ENCODE data around the gene RAP1GAP. TPM values are rescaled to one million over a fixed set of nuclear protein-coding genes. Genes with fewer than 3 reads are reported as not detected.
A peak's percentile ranks its signal among the peaks of the same experiment; 100 is the strongest.
"Not testable (repeated sequence)": the region's sequence is repeated elsewhere in the genome, so short reads cannot be mapped to it uniquely, and the experiment has no call there.

RAP1GAP gene
- total RNA-seq, 2 donors from 2014 or later, result 10.5 to 16.4 TPM

DNA sequence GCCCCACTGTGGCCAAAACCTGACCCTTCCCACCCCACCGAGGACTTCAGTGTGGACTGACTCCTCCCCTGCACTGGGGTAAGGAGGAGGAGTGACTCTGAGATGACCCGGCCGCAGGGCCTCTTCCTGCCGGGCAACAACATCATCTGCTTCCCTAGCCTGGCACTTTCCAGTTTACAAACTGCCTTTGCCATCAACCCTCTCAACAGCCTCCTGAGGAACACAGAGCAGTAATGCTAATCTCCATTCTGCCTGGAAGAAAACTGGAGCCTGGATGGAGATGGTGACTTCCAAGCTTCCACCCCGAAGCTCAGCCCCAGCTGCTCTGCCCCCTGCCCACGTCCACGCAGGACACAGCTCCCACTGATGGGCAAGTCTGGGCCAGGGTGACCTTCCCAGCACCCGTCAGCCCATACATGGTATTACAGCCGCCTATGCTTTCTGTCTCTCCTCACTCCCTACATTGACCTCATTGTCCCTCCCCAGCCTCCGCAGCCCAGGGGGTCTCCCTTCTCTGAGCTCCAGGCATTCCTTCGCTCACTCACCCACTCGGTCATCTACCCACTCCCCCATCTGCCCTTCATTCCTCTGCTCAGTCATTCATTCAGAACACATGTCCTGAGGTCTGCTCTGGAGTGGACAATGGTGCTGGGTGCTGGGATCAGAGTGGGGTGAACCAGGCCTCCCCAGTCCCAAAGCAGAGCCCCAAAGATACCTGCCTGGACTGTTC lies 34.2 kb downstream of the RAP1GAP start:
- ATAC-seq (no peak), DNase-seq (no peak)
- intact Hi-C loops (cut with DNase I), result no loop called here

DNA sequence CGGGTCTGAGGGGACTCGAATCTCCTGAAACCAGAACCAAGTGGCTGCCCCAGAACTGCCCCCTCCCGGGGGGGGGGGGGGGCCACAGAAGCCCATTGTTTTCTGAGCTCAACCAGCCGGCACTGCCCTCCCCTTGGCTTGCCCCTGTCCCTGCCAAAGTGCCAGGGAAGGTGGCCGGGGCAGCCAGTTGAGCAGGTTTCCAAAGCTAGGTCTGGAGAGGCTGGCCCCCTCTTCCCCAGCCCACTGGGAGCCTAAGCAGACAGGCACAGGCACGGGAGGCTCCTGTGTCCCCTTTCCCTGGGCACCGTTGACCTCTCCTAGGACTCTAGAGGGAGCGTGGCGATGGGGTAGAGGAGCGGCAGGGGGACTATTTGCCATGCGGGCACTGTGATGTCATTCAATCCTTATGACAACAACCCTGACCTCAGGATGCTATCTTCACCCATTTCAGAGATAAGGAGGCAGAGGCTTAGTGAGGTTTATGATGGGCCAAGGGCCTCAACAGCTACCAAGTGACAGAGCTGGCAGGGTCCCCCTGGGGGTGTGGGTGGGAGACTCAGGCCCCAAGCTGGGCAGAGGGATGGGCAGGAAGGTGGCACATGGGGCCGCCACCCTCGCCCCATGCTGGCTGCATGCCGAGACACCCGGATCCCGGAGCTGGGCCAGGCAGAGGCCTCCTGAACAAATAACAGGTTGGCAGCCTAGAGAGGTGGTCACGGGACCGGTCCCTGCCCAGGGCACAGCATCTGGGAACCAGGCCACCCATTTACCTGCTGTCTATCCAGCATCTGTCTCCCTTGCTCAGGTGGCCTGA lies 35.0 kb downstream of the RAP1GAP start:
- ATAC-seq (no peak), DNase-seq (no peak)
- intact Hi-C loops (cut with DNase I), result no loop called here

DNA sequence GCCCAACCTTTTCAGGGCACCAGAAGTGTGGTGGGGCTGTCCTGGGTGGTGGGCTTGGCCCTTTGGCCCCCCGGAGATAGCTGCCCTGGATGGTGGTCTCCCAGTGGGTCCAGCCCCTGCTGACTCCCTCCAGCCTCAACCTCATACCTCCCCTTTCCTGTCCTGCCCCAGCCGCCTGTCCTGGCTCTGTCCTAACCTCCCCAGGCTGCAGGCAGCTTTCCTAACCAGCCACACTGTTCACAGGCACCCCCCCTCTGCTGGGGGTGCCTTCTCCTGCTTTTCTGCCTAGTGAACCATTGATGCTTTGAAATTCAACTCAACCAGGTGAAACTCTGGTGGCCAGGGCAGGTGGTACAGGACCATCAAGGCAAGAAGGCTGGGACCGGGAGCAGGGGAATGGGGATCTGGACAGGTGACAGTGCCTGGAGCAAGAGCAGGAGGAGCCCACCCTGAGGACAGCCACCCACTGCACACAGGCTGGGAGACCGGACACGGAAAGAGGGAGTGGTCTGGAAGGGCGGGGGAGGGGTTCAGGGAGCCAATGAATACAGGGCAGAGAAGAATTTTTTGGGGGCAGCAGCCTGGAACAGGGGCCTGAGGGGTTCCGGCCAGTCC lies 35.9 kb downstream of the RAP1GAP start:
- intact Hi-C loops (cut with DNase I), result no loop called here
- DNase-seq, result no peak
- ATAC-seq, result no peak

DNA sequence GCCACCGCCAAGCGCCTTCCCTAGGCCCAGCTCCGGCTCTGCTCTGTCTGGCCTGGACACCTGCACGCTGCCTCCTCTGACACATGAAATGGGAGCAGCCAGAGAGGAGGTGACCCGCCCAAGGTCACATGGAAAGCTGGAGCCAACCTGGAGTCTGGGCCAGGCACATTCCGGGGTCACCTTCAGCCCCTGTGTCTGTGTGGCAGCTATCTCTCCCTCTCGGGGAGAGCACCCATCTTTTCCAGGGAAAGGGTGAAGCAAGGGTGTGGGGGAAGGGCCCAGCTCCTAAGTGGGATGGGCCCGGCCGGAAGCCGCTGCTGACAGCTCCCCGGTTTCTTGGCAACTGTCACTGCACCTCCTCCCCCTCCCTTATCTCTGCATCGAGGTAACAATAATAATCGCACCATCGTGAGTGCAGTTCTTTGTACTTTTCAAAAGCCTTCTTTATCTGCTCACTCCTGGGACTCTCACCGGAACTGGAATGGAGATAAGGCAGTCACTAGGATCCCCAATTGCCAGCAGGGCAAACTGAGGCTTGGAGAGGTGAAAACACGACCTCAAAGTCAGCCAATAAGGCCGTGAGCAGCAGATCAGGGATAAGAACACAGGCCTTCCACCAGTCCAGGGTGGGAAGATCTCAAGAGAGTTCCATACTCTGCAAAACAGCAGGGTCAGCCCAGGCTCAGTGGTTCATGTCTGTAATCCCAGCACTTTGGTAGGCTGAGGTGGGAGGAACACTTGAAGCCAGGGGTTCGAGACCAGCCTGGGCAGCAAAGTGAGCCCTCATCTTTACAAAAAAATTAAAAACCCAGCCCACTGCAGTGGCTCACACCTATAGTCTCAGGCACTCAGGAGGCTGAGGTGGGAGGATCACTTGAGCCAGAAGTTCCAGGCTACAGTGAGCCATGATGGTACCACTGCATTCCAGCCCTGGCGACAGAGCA lies 36.9 kb downstream of the RAP1GAP start:
- DNase-seq (no peak), ATAC-seq (peak in 1 of 2 donors; percentile 29)
- intact Hi-C loops (cut with DNase I), result no loop called here

DNA sequence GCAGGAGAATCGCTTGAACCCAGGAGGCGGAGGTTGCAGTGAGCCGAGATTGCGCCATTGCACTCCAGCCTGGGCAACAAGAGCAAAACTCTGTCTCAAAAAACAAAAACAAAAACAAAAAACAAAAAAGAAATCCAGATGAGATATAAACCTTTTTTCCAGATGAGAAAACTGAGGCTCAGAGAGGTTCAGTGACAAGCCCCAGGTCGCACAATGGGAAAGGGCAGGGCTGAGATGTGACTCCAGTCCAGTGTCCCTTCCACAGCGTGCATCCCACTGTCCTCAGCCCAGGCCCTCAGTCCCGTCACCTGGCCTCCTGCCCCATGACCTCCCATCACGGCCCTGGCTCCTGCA lies 37.6 kb downstream of the RAP1GAP start:
- intact Hi-C loops (cut with DNase I); ATAC-seq; DNase-seq: not testable (repeated sequence)

DNA sequence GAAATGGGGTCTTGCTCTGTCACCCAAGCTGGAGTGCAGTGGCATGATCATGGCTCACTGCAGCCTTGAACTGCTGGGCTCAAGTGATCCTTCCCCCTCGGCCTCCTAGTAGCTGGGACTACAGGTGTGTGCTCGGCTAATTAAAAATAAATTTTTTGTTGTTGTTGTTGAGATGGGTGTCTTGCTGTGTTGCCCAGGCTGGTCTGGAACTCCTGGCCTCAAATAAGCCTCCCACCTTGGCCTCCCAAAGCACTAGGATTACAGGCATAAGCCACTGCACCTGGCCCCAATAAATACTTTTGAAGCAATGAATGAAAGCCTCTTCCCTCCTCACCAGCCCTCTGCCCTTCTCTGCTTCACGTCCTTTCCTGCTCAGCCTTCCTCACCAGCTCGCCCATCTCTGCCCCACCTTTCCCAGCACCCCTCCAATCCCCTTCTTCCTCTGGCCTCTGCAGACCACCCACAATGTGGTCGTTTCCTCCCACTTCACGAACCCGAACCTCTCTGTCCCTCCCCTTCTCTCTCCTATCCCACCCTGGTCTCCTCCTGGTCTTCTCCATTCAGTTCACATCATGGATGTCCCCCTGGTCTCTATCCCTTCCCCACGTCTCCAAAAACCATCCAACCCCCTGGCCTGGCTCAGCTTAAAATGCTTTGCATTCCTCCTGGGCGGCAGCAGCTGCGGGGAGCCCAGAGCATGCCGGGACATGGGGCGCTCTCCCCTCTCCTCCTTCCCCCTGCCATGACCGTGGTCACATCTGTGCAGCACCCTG lies 38.4 kb downstream of the RAP1GAP start:
- ATAC-seq, result no peak
- intact Hi-C loops (cut with DNase I), result no loop called here

DNA sequence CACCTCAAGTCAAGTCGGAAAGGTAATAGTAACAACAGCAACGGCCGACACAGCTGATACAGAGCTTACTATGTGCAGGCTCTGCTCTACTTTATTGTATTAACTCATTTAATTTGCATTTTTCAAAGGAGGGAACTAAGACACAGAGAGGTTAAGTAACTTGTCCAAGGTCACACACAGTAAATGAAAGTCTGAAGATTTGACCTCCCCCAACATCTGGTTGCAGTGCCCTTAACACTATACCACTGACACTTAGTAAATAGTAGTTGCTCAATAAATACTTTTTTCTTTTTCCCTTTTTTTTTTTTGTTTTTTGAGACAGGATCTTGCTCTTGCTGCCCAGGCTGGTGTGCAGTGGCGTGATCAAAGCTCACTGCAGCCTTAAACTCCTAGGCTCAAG lies 39.2 kb downstream of the RAP1GAP start:
- no peak for ATAC-seq

More for the DNA sequence above, 38.4 kb downstream of the RAP1GAP start:
- no peak for DNase-seq

DNA sequence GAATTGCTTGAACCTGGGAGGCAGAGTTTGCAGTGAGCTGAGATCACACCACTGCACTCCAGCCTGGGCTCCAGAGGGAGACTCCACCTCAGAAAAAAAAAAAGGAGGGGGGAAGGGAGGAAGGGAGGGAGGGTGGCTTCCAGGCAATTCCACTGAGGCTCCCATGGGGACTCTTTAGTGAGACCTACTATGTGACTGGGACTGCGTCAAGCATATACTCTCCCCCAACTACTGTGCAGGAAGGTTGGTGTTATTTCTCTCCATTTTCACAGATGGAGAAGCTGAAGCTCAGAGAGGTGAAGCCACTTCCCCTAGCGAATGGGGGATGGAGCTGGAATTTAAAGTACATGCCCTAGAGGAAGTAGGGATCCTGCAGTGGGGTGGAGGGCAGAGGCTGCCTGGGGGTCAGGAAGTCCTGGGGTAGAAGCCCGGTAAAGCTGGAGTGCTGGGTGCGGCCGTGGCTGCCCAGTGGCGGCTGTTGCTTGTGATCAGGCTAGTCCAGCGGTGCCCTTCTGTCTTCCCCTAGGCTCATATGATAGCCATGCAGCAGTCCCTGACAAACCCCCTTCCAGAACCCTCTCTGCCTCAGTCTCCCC lies 40.3 kb downstream of the RAP1GAP start:
- intact Hi-C loops (cut with DNase I), result no loop called here
- ATAC-seq, result no peak
- no peak for DNase-seq

More for the DNA sequence above, 39.2 kb downstream of the RAP1GAP start:
- no peak for DNase-seq
- intact Hi-C loops (cut with DNase I), result no loop called here

DNA sequence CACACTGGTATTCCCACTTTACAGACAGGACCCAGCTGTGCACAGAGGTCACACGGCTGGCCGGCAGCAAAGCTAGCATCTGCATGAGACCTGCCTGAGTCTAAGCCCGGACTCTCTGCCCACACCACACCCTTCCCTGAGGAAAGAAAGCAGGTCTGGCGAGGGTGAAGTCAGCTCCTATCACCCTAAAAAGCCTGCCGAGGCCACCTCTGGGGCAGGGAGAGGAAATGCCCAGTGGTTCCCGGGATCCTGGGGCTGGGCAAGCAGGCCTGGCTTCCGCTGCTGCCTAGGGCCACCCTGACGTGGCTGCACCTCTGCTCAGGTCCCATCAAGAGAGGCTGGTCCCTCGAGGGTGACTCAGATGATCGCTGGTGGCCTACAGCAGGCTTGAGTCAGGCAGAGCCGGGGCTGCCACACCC lies 42.2 kb downstream of the RAP1GAP start:
- intact Hi-C loops (cut with DNase I), result no loop called here
- DNase-seq (no peak), ATAC-seq (no peak)

DNA sequence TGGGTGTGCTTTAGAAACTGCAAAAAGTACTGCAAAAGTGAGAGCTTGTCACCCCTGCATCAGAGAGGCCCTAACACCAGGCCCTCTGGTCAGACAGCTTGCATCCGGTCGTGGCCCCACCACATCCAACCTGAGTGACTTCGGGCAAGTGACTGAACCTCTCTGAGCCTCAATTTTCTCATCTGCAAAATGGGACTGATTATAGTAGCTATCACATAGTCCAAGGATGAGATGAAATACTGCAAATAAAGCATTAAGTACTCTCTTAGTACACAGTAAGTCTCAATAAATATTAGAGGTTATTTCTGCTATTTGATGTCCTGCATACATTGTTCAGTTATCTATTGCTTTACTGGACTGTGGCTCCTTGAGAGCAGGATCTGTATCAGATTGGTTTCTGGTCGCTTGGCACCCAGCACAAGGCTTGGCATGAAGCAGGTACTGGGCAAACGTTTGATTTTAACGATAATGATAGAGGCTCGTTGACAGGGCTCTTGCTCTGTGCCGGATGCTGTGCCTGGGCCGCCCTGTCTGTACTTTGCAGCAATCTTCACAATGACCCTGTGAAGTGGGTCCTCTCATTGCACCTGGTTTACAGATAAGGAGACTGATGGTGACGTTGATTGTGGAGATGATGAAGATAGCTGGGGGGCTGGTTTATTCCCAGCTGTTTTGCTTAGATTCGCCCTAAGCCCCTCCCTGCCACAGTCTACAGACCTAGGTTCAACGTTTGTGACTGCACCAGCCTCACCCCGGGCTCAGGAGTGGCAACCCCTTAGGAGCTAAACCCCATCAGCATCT lies 43.6 kb downstream of the RAP1GAP start:
- no peak for DNase-seq
- intact Hi-C loops (cut with DNase I), result no loop called here
- no peak for ATAC-seq

DNA sequence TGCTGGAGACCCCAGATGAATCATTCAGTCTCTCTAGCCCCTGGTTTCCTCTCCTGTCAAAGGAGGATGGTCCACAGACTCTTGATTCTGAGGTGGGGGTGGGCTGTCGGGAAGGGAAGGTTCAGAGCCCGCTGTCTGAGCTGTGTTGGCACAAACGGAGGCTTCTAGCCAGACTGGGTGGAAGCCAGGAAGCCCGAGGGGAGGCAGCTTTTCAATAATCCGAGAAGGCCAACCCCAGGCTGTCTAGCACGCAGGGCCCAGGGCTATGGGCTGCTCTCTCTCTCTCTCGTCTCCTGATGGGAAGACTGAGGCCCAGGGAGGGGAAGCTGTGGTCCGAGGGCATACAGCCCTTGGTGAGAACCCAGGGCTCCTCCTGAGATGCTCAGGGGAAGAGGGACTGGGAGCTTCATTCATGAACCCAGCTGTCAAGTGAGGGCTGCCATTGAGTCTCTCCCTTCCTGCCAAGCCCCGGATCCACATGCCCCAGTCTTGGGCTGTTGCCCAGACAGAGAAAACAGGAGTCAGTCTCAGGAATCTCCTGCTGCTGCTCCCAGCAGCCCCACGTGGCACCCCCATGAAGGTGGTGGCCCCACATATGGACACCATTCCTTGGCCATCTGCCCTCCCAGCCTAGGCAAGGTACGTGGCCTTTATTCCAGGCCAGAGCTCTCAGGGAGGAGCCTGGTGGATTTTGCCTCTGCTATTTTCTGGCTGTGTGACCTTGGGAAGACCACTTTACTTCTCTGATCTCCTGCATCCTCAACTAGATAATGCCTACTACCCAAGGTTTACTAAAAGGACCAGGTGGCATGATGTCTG lies 44.4 kb downstream of the RAP1GAP start:
- no peak for DNase-seq
- no peak for ATAC-seq
- intact Hi-C loops (cut with DNase I), result no loop called here

DNA sequence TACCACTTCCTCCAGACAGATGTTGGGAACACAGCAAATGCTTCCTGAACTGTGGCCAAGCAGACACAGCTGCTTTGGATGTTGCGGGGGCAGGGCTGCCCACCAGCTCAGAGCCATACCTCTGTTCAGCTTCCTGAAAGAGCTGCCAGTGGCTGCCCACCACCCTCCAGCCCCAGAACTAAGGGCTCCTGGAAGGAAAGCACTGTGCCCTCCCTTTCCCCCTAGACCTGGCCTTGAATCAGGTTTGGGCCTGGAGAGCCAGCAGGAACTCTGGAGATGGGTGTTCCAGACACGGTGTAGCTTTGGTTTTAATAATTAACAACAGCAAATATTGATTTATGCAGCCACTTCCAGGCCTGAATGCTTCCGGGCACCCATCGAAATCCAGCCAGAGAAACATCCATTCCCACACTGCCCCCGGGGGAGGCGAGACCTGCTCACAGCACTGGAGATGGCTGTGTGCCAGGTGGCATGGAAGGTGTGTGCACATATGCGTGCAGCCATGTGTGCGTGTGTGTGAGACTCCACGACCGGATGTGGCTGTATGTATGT lies 45.7 kb downstream of the RAP1GAP start:
- ATAC-seq (no peak), DNase-seq (no peak)
- intact Hi-C loops (cut with DNase I), result no loop called here

DNA sequence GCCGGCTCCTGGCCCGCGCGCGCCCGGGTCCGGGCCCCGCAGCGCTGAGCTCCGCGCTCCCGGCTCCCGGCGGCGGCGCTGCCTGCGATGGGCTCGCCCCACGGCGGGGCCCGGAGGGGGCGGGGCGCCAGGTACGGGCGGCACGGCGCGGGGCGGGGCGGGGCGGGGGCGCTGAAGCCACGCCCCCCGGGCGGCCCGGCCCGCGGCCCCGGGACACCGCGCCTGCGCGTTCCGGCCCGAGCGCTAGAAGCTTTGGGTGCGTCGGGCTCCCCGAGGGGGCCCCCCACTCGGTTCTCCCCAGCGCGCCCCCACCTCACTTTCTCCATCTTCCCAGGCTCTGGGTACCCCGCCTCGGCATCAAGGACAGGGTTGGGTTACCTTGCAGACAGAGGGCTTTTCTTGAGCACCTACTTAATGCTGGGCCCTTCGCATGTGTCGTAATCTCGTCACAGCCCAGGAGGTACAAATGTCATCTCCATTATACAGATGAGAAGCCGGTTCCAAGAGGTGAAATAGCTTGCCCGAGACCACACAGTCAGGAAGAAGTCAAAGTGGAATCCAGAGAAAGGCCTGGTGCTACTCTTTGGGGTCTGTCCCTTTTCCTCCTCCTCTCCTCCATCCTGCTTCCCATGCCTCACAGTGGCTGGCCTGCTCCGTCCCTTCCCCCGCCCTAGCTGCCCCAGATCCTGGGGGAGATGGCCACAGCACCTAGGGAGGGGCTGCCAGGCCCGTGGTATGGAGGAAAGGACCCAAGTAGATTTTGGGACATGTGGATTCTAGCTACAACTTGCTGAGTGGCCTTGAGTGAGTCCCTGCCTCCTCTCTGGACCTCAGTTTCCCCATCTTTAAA lies 46.5 kb downstream of the RAP1GAP start:
- DNase-seq (peak; percentile 54), ATAC-seq (peak; percentile 29 to 61)
- intact Hi-C loops (cut with DNase I), result no loop called here

DNA sequence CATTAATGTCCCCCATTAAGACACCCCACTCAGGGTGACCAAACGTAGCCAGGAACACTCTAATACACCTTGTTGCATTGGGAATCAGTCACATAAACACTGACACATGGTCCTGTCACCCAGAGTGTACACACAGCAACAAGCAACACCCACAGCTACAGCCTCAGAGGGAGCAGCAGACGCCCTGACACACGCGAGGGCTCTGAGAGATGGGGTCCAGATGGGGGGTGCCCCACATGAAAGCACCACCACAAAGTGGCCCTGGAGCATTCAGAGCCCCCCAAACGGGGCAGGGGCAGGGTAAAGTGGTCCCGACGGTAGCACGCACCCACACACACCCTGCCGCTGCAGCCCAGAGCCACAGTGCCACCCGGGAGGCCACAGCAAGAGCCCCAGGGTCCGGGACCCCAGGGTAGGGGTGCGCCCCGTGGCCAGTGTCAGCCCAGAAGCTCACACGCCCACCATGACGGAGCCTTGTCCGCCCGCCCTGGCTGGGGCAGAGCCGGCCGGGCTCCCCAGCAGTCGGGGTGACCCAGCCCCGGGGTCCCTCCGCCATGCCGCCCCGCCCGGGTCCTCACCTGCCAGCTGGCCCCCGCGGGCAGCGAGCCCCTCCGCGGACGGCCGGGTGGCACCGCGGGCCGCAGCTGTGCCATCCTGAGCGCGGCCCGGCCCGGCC lies 47.3 kb downstream of the RAP1GAP start:
- DNase-seq (no peak), ATAC-seq (peak in 1 of 2 donors; percentile 13)
- intact Hi-C loops (cut with DNase I), result no loop called here

DNA sequence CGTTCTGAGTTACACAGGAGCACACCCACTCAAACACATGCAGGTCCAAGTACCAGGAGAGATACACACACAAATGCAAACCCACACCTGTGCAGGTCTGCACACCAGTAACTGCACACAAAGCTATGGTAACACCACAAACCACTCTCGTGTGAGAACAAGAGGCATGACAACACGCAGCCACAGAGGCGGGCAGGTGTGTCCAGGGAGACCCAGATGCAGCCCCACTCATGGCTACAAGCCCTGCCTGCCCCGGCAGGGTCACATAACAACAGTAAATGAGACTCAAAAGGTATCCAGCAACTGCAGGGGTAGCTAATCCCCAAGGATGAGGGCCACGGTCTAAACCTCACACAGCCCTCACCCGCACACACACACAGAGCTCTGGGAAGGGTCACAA lies 48.1 kb downstream of the RAP1GAP start:
- DNase-seq (no peak), ATAC-seq (no peak)
- intact Hi-C loops (cut with DNase I), result no loop called here

Measured in left cardiac atrium (tissue), 4 donors.